HK-2 (cell line): ENCODE results near the gene FMR1.

ENCODE experiments used
- DNase-seq: peaks from one replicate; pipeline ENCODE4 v3.0.0-alpha.2; 2018; ENCODE audit not compliant: unreplicated experiment

The FMR1 gene

GRCh38 chrX:147911192-147912022, at the start of gene FMR1:
Gene FMR1 (plus strand): TSS chrX:147911919. CDS start chrX:147912180, 261 bp downstream.
- peak; percentile 93 for DNase-seq

GRCh38 chrX:147875866-147876596, 35.7 kb upstream of the FMR1 start:
- no peak for DNase-seq

GRCh38 chrX:147876849-147877646, 34.7 kb upstream of the FMR1 start:
- no peak for DNase-seq

- DNase-seq: no peak
Measured at GRCh38 chrX:147877726-147878125, 34.0 kb upstream of the FMR1 start.

GRCh38 chrX:147884958-147885357, 26.8 kb upstream of the FMR1 start:
- no peak for DNase-seq

- DNase-seq: no peak
Measured at GRCh38 chrX:147890756-147891155, 21.0 kb upstream of the FMR1 start.

GRCh38 chrX:147891896-147892295, 19.8 kb upstream of the FMR1 start:
- no peak for DNase-seq

GRCh38 chrX:147893741-147894140, 18.0 kb upstream of the FMR1 start:
- no peak for DNase-seq

- no peak for DNase-seq
Measured at GRCh38 chrX:147894366-147894963, 17.3 kb upstream of the FMR1 start.

GRCh38 chrX:147897117-147897516, 14.6 kb upstream of the FMR1 start:
- DNase-seq: no peak

- no peak for DNase-seq
Measured at GRCh38 chrX:147898951-147899350, 12.8 kb upstream of the FMR1 start.

GRCh38 chrX:147899379-147900114, 12.2 kb upstream of the FMR1 start:
- DNase-seq: no peak

GRCh38 chrX:147900349-147900748, 11.4 kb upstream of the FMR1 start:
- no peak for DNase-seq

GRCh38 chrX:147901461-147902126, 10.1 kb upstream of the FMR1 start:
- no peak for DNase-seq

- no peak for DNase-seq
Measured at GRCh38 chrX:147902270-147902669, 9.4 kb upstream of the FMR1 start.

GRCh38 chrX:147908106-147908505, 3.6 kb upstream of the FMR1 start:
- no peak for DNase-seq

GRCh38 chrX:147910607-147911006, 1.1 kb upstream of the FMR1 start:
- no peak for DNase-seq

GRCh38 chrX:147912093-147912801, 528 bp downstream of the FMR1 start:
- DNase-seq: peak; percentile 36

GRCh38 chrX:147913570-147913969, 1.9 kb downstream of the FMR1 start:
- DNase-seq: no peak

GRCh38 chrX:147914591-147914990, 2.9 kb downstream of the FMR1 start:
- no peak for DNase-seq
